K562 (cell line): Measurements from ENCODE around the gene WWOX. TPM values are rescaled to one million over a fixed set of nuclear protein-coding genes. Genes with fewer than 3 reads are reported as not detected.

Experiments
- ATAC-seq: fragments of 200-7000 bp; cut with Tn5 transposase; 3 replicates; pipeline ENCODE4 v1.9.1; 2020; ENCODE audit warnings: moderate library complexity
- BruUV-seq: library from RNA; stranded (reverse); fragments of 400-500 nt; replicated peaks from 2 replicates; lab custom pipeline; 2021; lab: Mats Ljungman, UMichigan
- CTCF ChIA-PET: fragments of 300-600 bp; formaldehyde crosslinking; extraction: SDS; loops from one replicate; lab custom pipeline; 2021; ENCODE audit warnings: low intra/inter-chr PET ratio; lab: Yijun Ruan, JAX
- POLR2A ChIA-PET: fragments of 300-600, 350-650 bp; sonication (Branson Sonifier 250); formaldehyde crosslinking; extraction: SDS; loops from one replicate; lab custom pipeline; 2021; ENCODE audit warnings: antibody characterized with exemption, inconsistent platforms; lab: Yijun Ruan, JAX
- DNase-seq, 4 experiments: peaks; one replicate each; pipeline versions ENCODE4 v3.0.0 to v3.0.0-alpha.2; 2011 to 2018; ENCODE audit warnings: low spot score in 3 of 4, mixed read lengths in 3 of 4; ENCODE audit errors: extremely low read depth in 1 of 4
- FAIRE-seq: peaks from 2 replicates; lab custom pipeline; 2011; peaks lifted over from hg19 to GRCh38; lab: Jason Lieb, UNC
- H2AFZ ChIP-seq: 2 replicates; pipeline ENCODE4 v1.6.0; 2011; ENCODE audit warnings: low read depth, low read length, control low read depth, inconsistent platforms
- H3K27ac ChIP-seq: fragments of 200-600 bp; 3 replicates; pipeline ENCODE4 v1.8.0; 2011; ENCODE audit warnings: low read depth, mild to moderate bottlenecking, control low read depth, inconsistent platforms, low read length, moderate library complexity, mixed read lengths; ENCODE audit errors: extremely low read depth
- H3K27me3 ChIP-seq, 2 experiments: fragments of 300-600 bp in 1 of 2; 2 replicates in 1 of 2; 3 replicates in 1 of 2; pipeline versions ENCODE4 v1.6.0 to v1.8.0; 2011; ENCODE audit warnings: inconsistent platforms in 2 of 2, low read length in 2 of 2, mild to moderate bottlenecking in 1 of 2, mixed read lengths in 1 of 2, moderate library complexity in 1 of 2; ENCODE audit not compliant: control insufficient read depth in 2 of 2, insufficient read depth in 2 of 2
- H3K36me3 ChIP-seq: fragments of 300-600 bp; 3 replicates; pipeline ENCODE4 v1.8.0; 2011; ENCODE audit warnings: mild to moderate bottlenecking, low read length, inconsistent platforms; ENCODE audit not compliant: control insufficient read depth, insufficient read depth
- H3K4me1 ChIP-seq, 2 experiments: fragments of 200-600 bp in 1 of 2; replicated peaks in 1 of 2; 2 replicates in 1 of 2; 3 replicates in 1 of 2; pipeline versions ENCODE4 v1.5.1 to v1.8.0; 2011; ENCODE audit warnings: inconsistent platforms in 2 of 2, low read length in 2 of 2, mild to moderate bottlenecking in 1 of 2, mixed read lengths in 1 of 2, moderate library complexity in 1 of 2; ENCODE audit not compliant: control insufficient read depth in 2 of 2, insufficient read depth in 2 of 2
- H3K4me2 ChIP-seq: 2 replicates; pipeline ENCODE4 v1.6.1; 2011; ENCODE audit warnings: low read length, control low read depth, inconsistent platforms, mixed read lengths; ENCODE audit not compliant: insufficient read depth
- H3K4me3 ChIP-seq: fragments of 200-600 bp; sonication (generic), shearing (Covaris generic); 2 replicates; pipeline ENCODE4 v1.5.1; 2016; ENCODE audit warnings: control low read depth, inconsistent platforms
- H3K79me2 ChIP-seq: fragments of 200-600 bp; 3 replicates; pipeline ENCODE4 v1.8.0; 2011; ENCODE audit warnings: low read length, inconsistent platforms; ENCODE audit not compliant: control insufficient read depth, insufficient read depth
- H3K9ac ChIP-seq, 2 experiments: 2 replicates each; pipeline versions ENCODE4 v1.6.0 to v1.6.1; 2011; ENCODE audit warnings: low read depth in 2 of 2, low read length in 2 of 2, control low read depth in 1 of 2, inconsistent platforms in 1 of 2, mild to moderate bottlenecking in 1 of 2, mixed read lengths in 1 of 2; ENCODE audit not compliant: insufficient read depth in 1 of 2
- H3K9me1 ChIP-seq: one replicate; pipeline ENCODE4 v1.6.0; 2011; ENCODE audit warnings: inconsistent platforms, mild to moderate bottlenecking, low read length, moderate library complexity; ENCODE audit not compliant: control insufficient read depth, insufficient read depth
- H3K9me3 ChIP-seq: replicated peaks from 2 replicates; pipeline ENCODE4 v1.5.1; 2011; ENCODE audit warnings: low read depth, low read length, inconsistent platforms; ENCODE audit not compliant: control insufficient read depth, insufficient read depth
- H4K20me1 ChIP-seq: replicated peaks from 2 replicates; pipeline ENCODE4 v1.6.1; 2011; ENCODE audit warnings: low read length, inconsistent platforms, mixed read lengths; ENCODE audit not compliant: control insufficient read depth, insufficient read depth
- DIDO1 ChIP-seq: fragments of 450-650 bp; IDR thresholded peaks from 2 replicates; pipeline ENCODE4 v1.6.1; 2016; ENCODE audit warnings: low read depth, missing biosample characterization, missing genetic modification characterization
- ELK3 ChIP-seq: fragments of 450-650 bp; formaldehyde crosslinking; IDR thresholded peaks from 2 replicates; pipeline ENCODE4 v1.4.0; 2020; ENCODE audit warnings: mild to moderate bottlenecking
- HNRNPK ChIP-seq: fragments of 200-400 bp; formaldehyde crosslinking; IDR thresholded peaks from one replicate; pipeline ENCODE4 v1.6.1; 2018; ENCODE audit warnings: mild to moderate bottlenecking, low read depth, low read length; ENCODE audit not compliant: poor library complexity, severe bottlenecking
- MCM3 ChIP-seq: fragments of 450-650 bp; IDR thresholded peaks from 2 replicates; pipeline ENCODE4 v1.6.1; 2016
- NELFE ChIP-seq: IDR thresholded peaks from 2 replicates; pipeline ENCODE4 v1.6.1; 2011; ENCODE audit warnings: mild to moderate bottlenecking; ENCODE audit not compliant: insufficient read depth, insufficient read length
- PHB ChIP-seq: fragments of 250-450 bp; sonication (Bioruptor Pico); IDR thresholded peaks from 2 replicates; pipeline ENCODE4 v1.5.0; 2021
- RNF219 ChIP-seq: fragments of 250-450 bp; sonication (Bioruptor Pico); IDR thresholded peaks from 2 replicates; pipeline ENCODE4 v1.5.0; 2022; ENCODE audit warnings: mild to moderate bottlenecking
- SNRNP70 ChIP-seq: fragments of 200-400 bp; formaldehyde crosslinking; optimal IDR thresholded peaks from 2 replicates; pipeline ENCODE3; 2017; ENCODE audit warnings: low read depth, low read length
- SRSF1 ChIP-seq: fragments of 200-400 bp; formaldehyde crosslinking; IDR thresholded peaks from 2 replicates; pipeline ENCODE4 v1.6.1; 2017; ENCODE audit warnings: mild to moderate bottlenecking, low read depth, low read length, moderate library complexity
- ZBTB8A ChIP-seq: fragments of 450-650 bp; IDR thresholded peaks from 2 replicates; pipeline ENCODE4 v1.6.1; 2018; ENCODE audit warnings: mild to moderate bottlenecking, moderate library complexity; ENCODE audit not compliant: partially characterized antibody
- ZFX ChIP-seq: sonication (generic); formaldehyde crosslinking; IDR thresholded peaks from 2 replicates; pipeline ENCODE4 v1.8.0; 2022; ENCODE audit warnings: mild to moderate bottlenecking, missing genetic modification reagents, moderate library complexity
- ZNF121 ChIP-seq: sonication (generic); formaldehyde crosslinking; conservative IDR thresholded peaks from 2 replicates; pipeline ENCODE4 v1.8.0; 2022; ENCODE audit warnings: missing genetic modification reagents
- ZNF785 ChIP-seq: fragments of 250-450 bp; sonication (Bioruptor Pico); IDR thresholded peaks from 2 replicates; pipeline ENCODE4 v1.4.0; 2020; ENCODE audit warnings: mild to moderate bottlenecking
- WGBS: fragments of 100-300 bp; shearing (Covaris generic); methylation state at CpG from one replicate; pipeline ENCODE4 v1.1.6; 2016; ENCODE audit warnings: low coverage, mixed read lengths; ENCODE audit not compliant: insufficient coverage; ENCODE audit errors: missing lambda C conversion rate; 5-methylcytosine and 5-hydroxymethylcytosine counted together
- in situ Hi-C: fragments of 300-500 bp; cut with MboI; formaldehyde crosslinking; loops from 4 replicates; pipeline ENCODE4 v1.15.0; 2018; ENCODE audit warnings: inconsistent platforms, mixed read lengths
- intact Hi-C: fragments of 100-400 bp; cut with micrococcal nuclease; formaldehyde crosslinking; loops from 2 replicates; pipeline ENCODE4 v1.14.2; 2022
- polyA plus RNA-seq, 8 experiments: library from polyadenylated mRNA; depleted of rRNA in 4 of 8; stranded (reverse) in 5 of 8; unstranded in 3 of 8; fragments of >200 nt; fragmentation: Nextera tagmentation in 2 of 8; fragmentation: Illumina TruSeq in 1 of 8; extraction: Ambion mirVana in 2 of 8; extraction: Trizol in 1 of 8; gene quantifications; 2 replicates each; pipeline versions ENCODE4 v1.2.1 to v1.2.3, GENCODE V29; 2011 to 2014; ENCODE audit warnings: inconsistent platforms in 1 of 8, missing spikeins in 1 of 8
- total RNA-seq, 7 experiments: library from RNA; depleted of rRNA in 6 of 7; stranded (reverse); fragments of >200 nt in 6 of 7; fragmentation: Illumina TruSeq in 2 of 7; extraction: Trizol in 2 of 7; gene quantifications; 2 replicates each; pipeline versions ENCODE4 v1.2.1 to v1.2.3, GENCODE V29; 2011 to 2021; ENCODE audit warnings: low replicate concordance in 1 of 7

Gene WWOX
- total and polyA plus RNA-seq, 9 of the 15 experiments (the other 6 are each of a cell fraction or from before 2014, with no cell fraction given) = 1.6 to 22.7 (median 8.1) TPM

- intact Hi-C loops (no loop called here), in situ Hi-C loops (no loop called here)
- Histone ChIP-seq H2AFZ (no peak overlapping the region), H3K79me2 (no peaks in the 10 kb centered on the region), H3K9ac (no peak overlapping the region), H3K9me1 (no peaks in the 10 kb centered on the region), H3K27ac (no peak overlapping the region), H3K9me3 (no peaks in the 10 kb centered on the region), H3K36me3 (no peaks in the 10 kb centered on the region), H3K27me3 (peaks cover 0 to 4% of the 10 kb centered on the region in 2 experiments; a peak in 4 of 5 replicates), H3K4me1 (no peaks in the 10 kb centered on the region), H3K4me2 (no peak overlapping the region), H3K4me3 (no peak overlapping the region), H4K20me1 (no peaks in the 10 kb centered on the region)
- ChIA-PET CTCF (no interaction called here), POLR2A (no interaction called here)
- no peak for DNase-seq
- BruUV-seq = no TSS peak
- 0% methylated on average over 2 of the region's 2 CpGs for WGBS
- ATAC-seq = no peak
- no peak for FAIRE-seq
- TF ChIP-seq ZNF121 (no peak), ZFX (no peak), SNRNP70 (no peak), ELK3 (no peak), RNF219 (CRISPR knock-in tag) (no peak), HNRNPK (no peak), NELFE (no peak), MCM3 (no peak), DIDO1 (no peak), PHB (no peak), ZNF785 (no peak), SRSF1 (no peak), ZBTB8A (no peak)
Observed at GRCh38 chr16:78718141-78718540, 618.7 kb downstream of the WWOX start.
